DMS79 (cell line): ENCODE measurements around the gene ADGRL3.
"Not testable (repeated sequence)": the region's sequence is repeated elsewhere in the genome, so short reads cannot be mapped to it uniquely, and the experiment has no call there.

Experiments used
- DNase-seq: peaks from one replicate; lab custom pipeline; 2025; lab: John Stamatoyannopoulos, UW

The ADGRL3 gene

GRCh38 chr4:61500883-61501282, 300.8 kb downstream of the ADGRL3 start:
- no peak for DNase-seq

DNA sequence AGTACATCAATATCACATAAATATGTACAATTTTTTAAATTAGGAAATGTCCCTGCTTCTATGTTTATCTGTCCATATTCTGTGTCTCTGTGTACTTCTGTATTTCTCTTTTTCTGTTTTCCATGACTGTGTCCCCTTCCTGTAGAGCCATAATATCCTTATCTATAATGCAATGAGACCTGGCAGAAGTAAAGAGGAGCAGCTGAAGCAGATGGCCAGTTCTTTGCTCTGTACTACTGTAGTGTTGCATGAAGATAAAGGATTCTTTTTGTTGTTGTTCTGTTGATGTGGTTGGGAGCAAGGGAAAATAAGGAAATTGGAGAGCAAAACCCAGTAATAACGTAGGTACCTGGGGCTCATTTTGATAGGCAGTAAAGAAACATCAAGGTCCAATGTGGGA, 301.7 kb downstream of the ADGRL3 start:
- no peak for DNase-seq

DNA sequence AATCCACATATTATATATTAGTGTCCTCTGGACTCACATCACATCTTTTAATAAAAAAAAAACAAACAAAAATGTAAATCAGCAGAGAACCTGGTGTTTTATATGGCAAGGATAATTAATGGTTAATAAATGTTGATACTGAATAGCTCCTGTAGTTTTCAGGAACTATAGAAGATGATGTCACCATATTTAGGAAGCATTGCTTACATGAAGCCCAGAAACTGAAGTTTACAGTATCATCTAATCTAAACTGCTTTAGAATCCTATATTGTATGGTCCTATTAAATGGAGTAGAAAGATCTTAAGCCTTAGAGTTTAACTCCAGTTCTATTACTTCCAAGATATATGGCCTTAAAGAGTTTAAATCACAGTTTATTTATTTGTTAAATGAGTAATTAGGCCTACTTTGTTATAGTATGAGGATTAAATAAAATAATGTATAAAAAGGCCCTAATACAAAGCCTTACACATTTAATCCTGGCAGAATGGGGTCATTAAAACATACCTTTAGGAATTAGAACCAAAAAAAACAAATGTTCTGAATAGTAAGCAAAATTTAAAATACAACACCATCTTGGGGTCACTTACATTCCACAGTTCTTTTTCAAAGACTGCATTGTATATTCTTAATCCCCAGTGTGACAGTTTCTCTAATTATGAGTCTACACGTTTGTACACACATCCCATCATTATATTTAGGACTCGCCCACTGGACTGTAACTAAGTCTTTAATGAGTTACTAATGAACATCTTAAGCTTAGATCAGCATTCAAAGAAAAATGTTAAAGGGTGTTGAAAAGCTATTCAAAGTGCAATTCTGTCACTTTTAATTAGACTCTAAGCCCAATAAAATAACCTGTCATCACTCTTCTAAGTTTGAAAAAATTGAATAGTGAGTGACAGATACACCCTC, 305.9 kb downstream of the ADGRL3 start:
- DNase-seq, result no peak

DNA sequence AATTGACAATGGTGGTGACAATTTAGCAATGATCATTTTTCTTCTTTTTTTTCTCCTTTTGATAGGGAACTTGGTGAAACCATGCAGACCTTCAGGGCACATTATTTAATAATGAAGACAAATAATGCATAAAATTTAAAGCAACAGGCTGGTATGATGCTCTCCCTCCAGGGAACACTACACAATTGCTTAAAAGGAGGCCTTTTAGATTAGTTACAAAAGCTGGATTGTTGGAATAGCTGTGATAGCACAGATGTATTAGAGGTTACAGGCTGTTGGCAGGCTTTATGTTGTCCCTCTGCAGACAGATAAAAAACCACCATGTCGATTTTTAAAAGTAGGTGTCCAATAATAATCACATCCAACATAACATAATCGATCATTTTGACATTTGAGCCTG, 307.0 kb downstream of the ADGRL3 start:
- no peak for DNase-seq

- DNase-seq, result not testable (repeated sequence)
Observed at GRCh38 chr4:61509721-61510241, 309.7 kb downstream of the ADGRL3 start.

DNA sequence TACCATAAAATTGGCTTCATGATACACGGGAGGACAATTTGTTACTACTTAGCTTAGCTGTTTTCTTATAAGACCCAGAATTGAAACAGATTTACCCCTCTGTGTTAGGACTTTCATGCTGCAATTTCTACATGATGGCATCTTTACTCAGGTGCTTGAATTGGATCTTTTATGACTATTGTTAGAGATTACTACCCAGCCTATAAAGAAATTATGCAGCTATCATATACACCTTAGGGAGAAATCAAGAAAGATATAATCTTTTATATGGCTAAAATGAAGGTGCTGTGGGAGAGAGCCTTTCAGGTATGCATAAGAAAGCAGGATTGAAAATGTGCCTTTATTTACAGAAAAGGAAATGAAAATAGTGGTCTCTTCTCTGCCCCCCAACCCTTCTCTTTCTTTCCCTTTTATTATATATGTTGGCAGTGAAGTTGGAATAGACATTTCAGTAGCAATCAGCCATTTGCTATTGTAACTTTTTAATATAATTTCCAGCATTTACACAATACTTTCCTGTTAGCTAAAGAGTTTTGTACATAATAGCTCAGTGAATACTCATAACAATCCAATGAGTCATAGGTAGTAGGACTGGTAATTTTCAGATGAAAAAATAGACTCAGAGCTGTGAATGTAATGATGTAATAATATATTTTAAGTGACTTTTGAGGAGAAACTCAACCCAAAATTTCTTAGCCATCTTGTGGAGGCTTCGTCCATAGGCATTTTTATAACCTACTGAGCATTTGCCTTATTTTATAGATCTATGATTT, 311.8 kb downstream of the ADGRL3 start:
- DNase-seq, result no peak

- no peak for DNase-seq
Observed at GRCh38 chr4:61514991-61515390, 314.9 kb downstream of the ADGRL3 start.

GRCh38 chr4:61517144-61517543, 317.0 kb downstream of the ADGRL3 start:
- no peak for DNase-seq

DNA sequence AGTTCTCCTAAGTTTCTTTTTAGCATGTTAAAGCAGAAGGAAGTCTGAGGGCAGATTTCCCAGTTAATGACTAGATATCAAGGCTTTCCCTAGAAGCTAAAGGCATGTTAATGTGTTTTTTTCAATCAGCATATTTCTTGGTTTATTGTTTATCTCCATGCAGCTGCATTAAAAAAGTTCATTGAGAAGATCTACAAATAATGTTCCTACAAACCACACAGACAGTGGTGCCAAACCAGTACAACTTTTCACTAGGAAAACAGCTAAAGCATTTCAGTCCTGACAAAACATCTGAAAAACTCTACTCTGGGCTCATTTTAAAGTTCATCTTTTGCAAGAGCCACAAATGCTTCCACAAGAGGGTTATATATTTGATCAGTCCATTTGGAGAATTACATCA, 320.0 kb downstream of the ADGRL3 start:
- DNase-seq, result no peak

DNA sequence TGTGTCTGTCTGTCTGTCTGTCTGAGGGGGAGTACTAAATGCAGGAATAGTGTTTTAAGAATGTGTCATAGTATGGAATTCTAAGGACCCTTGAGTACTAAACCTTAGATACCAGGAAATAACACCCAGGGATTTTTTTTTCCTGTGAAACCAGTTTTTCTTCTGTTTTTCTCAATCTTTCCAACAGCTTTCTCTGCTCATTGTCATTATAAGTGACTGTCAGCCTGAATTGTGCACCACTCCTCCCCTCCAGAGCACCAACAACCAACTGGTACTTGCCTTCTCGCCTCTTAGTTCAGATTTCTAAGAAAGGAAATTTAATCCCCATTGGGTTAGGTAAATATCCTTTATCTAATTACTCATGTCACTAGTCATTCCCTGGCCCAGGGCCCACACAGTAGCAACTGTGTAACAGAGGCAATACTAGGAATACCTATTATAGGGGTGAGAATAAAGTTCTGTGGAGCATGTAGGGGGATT, 320.6 kb downstream of the ADGRL3 start:
- no peak for DNase-seq

DNA sequence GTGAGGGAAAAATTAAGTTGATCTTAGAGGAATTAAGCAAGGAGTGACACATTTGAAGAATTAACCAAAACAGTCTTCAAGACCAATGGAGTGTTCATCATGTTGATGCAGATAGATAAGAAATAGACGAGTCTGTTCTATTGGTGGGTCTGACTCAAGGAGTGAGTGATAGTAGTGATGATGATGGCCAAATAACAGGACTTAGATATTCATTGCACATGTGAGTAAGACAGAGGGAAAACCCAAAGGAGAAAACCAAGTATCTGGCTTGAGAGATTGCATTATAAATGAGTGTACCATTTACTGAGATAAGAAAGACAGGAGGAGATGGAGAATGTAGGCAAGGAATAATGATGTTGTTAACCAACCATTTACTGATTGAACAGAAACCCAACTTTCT, 321.3 kb downstream of the ADGRL3 start:
- no peak for DNase-seq

- no peak for DNase-seq
Observed at GRCh38 chr4:61522312-61522711, 322.2 kb downstream of the ADGRL3 start.

DNA sequence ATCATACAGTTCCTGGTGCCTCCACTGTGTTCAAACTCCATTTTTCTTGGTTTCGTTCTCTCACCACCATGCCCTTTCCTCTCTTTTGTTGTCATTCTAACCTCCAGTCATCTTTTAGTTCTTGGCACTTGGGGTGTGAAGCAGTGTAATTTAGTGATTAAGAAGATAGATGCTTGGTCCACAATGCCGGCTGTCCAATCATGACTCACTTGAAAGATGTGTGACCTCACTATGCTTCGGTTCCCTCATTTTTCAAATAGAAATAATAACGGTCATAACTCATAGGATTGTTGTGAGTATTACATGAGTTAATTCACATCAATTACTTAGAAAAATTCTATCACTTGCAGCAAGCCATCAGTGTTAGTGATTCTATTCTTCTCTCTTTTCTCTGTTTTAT, 327.8 kb downstream of the ADGRL3 start:
- no peak for DNase-seq

DNA sequence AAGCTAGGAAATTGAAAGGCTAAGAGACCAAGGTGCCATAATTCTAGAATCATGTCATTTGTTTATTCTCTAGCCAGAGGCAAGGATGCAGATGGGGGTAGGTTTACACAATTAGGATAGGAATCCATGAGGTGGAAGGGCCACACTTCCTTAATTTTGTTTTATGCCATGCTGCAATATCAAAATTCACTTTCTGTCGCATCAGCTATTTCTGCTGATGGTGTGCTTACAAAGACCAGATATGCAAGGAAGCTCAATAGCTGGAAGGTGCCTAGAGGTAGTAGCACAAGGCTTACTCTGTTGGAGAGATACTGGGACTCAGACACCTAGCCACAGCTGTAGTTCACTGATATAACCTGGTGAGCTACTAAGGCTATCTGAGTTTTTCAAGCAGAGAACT, 328.5 kb downstream of the ADGRL3 start:
- no peak for DNase-seq

DNA sequence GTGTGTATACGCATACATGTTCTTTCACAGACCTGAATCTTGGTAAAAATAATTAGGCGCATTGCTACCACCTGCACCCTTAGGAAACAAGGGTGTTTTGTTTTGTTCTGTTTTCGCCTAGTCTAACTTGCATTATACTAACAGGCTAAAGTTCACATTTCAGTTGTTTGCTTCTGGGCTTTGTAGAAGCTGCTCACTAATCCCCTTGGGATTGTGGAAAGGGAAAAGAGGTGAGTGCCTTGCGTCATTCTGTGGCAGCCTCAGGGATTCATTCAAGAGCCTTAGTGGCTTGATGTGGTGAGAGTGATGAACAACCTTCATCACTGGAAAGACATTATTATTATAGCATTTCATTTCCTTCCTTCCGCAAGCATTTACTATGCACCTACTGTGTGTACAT, 331.1 kb downstream of the ADGRL3 start:
- no peak for DNase-seq

GRCh38 chr4:61532336-61533000, 332.3 kb downstream of the ADGRL3 start:
- DNase-seq, result no peak

GRCh38 chr4:61533140-61533539, 333.0 kb downstream of the ADGRL3 start:
- DNase-seq, result no peak

DNA sequence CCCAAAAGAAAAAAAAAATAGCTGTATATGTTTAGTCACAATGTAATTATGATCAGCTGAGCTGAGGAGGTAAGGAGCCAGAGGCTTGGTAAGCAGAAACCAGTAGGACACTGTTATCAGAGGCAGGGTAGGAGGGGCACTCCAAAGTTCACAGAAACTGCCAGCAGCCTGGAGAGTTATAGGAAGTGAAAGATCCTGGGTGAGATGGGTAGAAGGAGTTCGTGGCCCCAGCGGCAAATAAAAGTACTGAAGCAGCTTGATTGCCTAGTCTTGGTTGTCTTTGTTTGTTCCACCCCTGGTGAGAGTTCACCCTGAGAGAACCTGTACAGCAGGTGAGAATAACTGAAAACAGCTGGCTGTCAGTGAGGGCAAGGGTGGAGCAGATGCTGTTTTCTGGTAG, 340.8 kb downstream of the ADGRL3 start:
- DNase-seq, result no peak

DNA sequence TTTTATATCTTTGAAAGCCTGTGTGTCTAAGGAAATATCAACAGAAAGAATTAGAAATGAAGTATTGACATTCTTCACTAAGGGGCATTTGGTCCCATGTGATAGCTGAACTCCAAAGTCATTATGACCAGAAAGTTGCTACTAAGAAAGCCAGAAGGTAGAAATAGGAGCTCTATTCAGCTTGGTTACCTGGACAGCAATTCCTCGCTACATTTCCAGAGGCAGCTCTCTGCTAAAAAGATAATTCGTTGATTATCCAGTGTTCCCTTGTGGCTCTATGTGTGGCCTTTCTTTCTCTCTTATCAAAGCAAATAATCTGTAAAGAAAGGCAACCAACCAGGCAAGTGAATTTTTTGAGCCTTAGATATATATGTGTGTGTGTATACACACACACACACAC, 341.3 kb downstream of the ADGRL3 start:
- DNase-seq, result no peak

DNA sequence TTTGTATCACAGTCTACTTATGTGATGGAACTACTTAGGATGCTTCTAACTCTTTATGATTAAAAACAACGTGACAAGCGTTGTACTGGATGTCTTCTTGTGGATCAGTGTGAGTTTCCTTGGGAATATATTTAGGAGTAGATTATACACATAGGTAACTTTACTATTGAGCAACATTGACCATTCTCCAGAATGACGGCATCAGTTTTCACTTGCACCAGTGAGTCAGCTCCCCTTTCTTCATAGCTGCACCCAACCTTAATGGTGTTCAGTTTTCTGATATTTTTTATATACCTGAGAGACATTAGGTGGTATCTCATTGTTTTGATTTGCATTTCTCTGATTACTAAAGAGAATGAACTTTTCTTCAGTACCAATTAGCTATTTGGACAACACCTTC, 343.9 kb downstream of the ADGRL3 start:
- no peak for DNase-seq

DNA sequence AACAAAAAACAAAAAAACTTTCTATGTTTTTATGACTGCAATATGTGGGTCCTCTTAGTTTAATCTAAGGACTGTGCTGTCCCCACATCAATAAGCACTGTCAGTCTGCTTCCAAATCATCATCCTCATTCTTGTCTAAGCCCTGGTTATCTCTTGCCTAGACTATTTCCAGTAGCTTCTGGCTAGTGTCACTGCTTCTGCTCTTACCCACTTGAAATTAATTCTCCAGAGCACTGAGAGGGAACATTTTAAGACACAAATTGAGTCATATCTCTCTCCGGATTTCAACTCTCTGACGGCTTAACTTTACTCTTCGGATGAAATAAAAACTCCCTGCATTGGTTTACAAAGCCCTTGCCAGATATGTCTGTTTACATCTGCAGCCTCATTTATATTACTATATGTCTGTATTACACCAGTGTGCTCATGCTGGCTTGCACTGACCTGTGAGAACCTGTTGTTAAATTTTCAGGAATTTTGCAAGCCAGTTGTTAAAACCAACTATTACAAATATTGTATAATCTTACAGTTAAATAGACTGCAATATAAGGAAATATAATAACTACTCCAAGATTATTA, 345.9 kb downstream of the ADGRL3 start:
- DNase-seq, result no peak

DNA sequence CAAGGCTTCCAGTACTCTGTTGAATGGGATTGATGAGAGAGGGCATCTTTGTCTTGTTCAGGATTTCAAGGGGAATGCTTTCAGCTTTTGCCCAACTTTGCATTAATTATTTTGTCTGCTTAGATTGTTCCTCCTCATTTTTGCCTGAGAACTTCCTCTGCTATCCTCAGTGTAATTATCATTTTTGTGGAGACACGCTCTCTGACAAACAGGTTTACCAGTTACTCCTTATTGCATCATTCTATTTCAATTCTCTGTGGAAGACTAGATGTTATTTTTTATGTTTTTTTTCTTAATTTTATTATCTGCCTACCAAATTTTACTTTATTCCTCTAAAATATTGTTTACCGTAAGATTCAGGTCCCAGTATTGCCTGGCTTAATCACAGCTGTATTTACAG, 349.2 kb downstream of the ADGRL3 start:
- no peak for DNase-seq
